ENCODE measurements around the gene RNF126. TPM values are rescaled to one million over a fixed set of nuclear protein-coding genes. Genes with fewer than 3 reads are reported as not detected.

RNF126 gene
- total and polyA plus RNA-seq, 2 experiments from 2014 or later: 95.7 to 112 TPM

GRCh38 chr19:680287-681028 is 17.4 kb upstream of the RNF126 start:
- Mint-ChIP-seq H3K9me3 (no peaks in the 10 kb centered on the region), H3K4me1 (no peaks in the 10 kb centered on the region; the same call in 2 of the 3 replicates), H3K27ac (peak overlapping the region; percentile 100), H3K4me3 (peak overlapping the region; percentile 91), H3K27me3 (ENCODE audit: insufficient read depth, low read depth, poor library complexity) (peaks cover 19% of the 10 kb centered on the region), H3K36me3 (ENCODE audit: low read depth) (no peaks in the 10 kb centered on the region)
- Histone ChIP-seq H3K9me2 (ENCODE audit: insufficient read depth) (no peaks in the 10 kb centered on the region), H3K27me3 (ENCODE audit: insufficient read depth) (peaks cover 16% of the 10 kb centered on the region), H3K4me2 (peak overlapping the region; percentile 88), H2AFZ (peak overlapping the region; percentile 92; the same call in 1 of the 2 replicates), H3K27ac (ENCODE audit: low read depth) (peak overlapping the region; percentile 90; the same call in 1 of the 2 replicates), H3F3A (replicated peaks; ENCODE audit: low read depth) (peaks cover 8% of the 10 kb centered on the region; the same call in 1 of the 2 replicates), H4K20me1 (replicated peaks; ENCODE audit: insufficient read depth) (no peaks in the 10 kb centered on the region), H3K4me3 (peak overlapping the region; percentile 76), H3K36me3 (ENCODE audit: insufficient read depth) (no peaks in the 10 kb centered on the region), H3K79me2 (replicated peaks; ENCODE audit: insufficient read depth) (no peaks in the 10 kb centered on the region), H3K4me1 (ENCODE audit: insufficient read depth) (0 out of 2 replicates have a peak, but pooled peaks cover 3% of the 10 kb centered on the region)
- TF ChIP-seq CTCF (conservative IDR thresholded peaks at IDR 0.05; ENCODE audit: low read depth in 2 of 2) (peak in 1 of 2 experiments; percentile 51; a peak in 3 of 4 replicates), CREB1 (CRISPR knock-in tag; IDR thresholded peaks at IDR 0.05; ENCODE audit: low read depth) (peak; percentile 77), ETS1 (IDR thresholded peaks at IDR 0.05) (no peak), POLR2AphosphoS5 (IDR thresholded peaks at IDR 0.05; ENCODE audit: low read depth) (peak; percentile 70)
- peak; percentile 70 for ATAC-seq
- DNase-seq (ENCODE audit: low spot score): peak; percentile 97

- peak overlapping the region; percentile 82 for H3K4me2 ChIP-seq
- H3K27me3 Mint-ChIP-seq (ENCODE audit: insufficient read depth, low read depth, poor library complexity): peaks cover 23% of the 10 kb centered on the region
- no peaks in the 10 kb centered on the region for H3K9me2 ChIP-seq (ENCODE audit: insufficient read depth)
- H3K4me1 Mint-ChIP-seq: no peaks in the 10 kb centered on the region; the same call in 2 of the 3 replicates
- no peaks in the 10 kb centered on the region for H4K20me1 ChIP-seq (replicated peaks; ENCODE audit: insufficient read depth)
- H3K4me3 ChIP-seq: peak overlapping the region; percentile 75
- peak overlapping the region; percentile 91 for H3K4me3 Mint-ChIP-seq
- no peak overlapping the region for H3K27ac Mint-ChIP-seq
- DNase-seq (ENCODE audit: low spot score) (peak; percentile 68), ATAC-seq (peak; percentile 28)
- peak overlapping the region; percentile 80; the same call in 1 of the 2 replicates for H2AFZ ChIP-seq
- H3K9me3 Mint-ChIP-seq: no peaks in the 10 kb centered on the region
- H3K79me2 ChIP-seq (replicated peaks; ENCODE audit: insufficient read depth): no peaks in the 10 kb centered on the region
- no peaks in the 10 kb centered on the region for H3K36me3 ChIP-seq (ENCODE audit: insufficient read depth)
- H3F3A ChIP-seq (replicated peaks; ENCODE audit: low read depth): peaks cover 8% of the 10 kb centered on the region; the same call in 1 of the 2 replicates
- 0 out of 2 replicates have a peak, but pooled peaks cover 3% of the 10 kb centered on the region for H3K4me1 ChIP-seq (ENCODE audit: insufficient read depth)
- TF ChIP-seq CTCF (conservative IDR thresholded peaks at IDR 0.05; ENCODE audit: low read depth in 2 of 2) (no peak), CREB1 (CRISPR knock-in tag; IDR thresholded peaks at IDR 0.05; ENCODE audit: low read depth) (0 out of 2 replicates have a peak, but pooled peaks have one; percentile 9)
- H3K27me3 ChIP-seq (ENCODE audit: insufficient read depth): peaks cover 16% of the 10 kb centered on the region
- no peaks in the 10 kb centered on the region for H3K36me3 Mint-ChIP-seq (ENCODE audit: low read depth)
- H3K27ac ChIP-seq (ENCODE audit: low read depth): no peak overlapping the region
These were observed 16.6 kb upstream of the RNF126 start for GRCh38 chr19:679418-680286.
